Urinary bladder (tissue), 4 donors: Measurements from ENCODE around the gene BRD9. TPM values are rescaled to one million over a fixed set of nuclear protein-coding genes. Genes with fewer than 3 reads are reported as not detected.
A peak's percentile ranks its signal among the peaks of the same experiment; 100 is the strongest.
"Not testable (repeated sequence)": the region's sequence is repeated elsewhere in the genome, so short reads cannot be mapped to it uniquely, and the experiment has no call there.

ENCODE experiments used
- DNase-seq: peaks from one replicate; pipeline ENCODE4 v3.0.0-alpha.2; 2015; ENCODE audit errors: extremely low spot score
- H3K27ac ChIP-seq: one replicate; pipeline ENCODE4 v1.5.1; 2013; ENCODE audit warnings: low read depth, mild to moderate bottlenecking, moderate library complexity
- H3K36me3 ChIP-seq: one replicate; pipeline ENCODE4 v1.6.1; 2013; ENCODE audit warnings: mild to moderate bottlenecking, moderate library complexity; ENCODE audit not compliant: insufficient read depth
- H3K4me1 ChIP-seq: one replicate; pipeline ENCODE4 v1.6.1; 2013; ENCODE audit warnings: mild to moderate bottlenecking, moderate library complexity; ENCODE audit not compliant: insufficient read depth
- H3K4me3 ChIP-seq: one replicate; pipeline ENCODE4 v1.5.1; 2013; ENCODE audit warnings: low read depth, low read length
- WGBS: extraction: QIAGEN DNeasy Blood & Tissue Kit; methylation state at CpG from one replicate; pipeline ENCODE4 v1.1.7; 2013; 5-methylcytosine and 5-hydroxymethylcytosine counted together
- polyA plus RNA-seq: library from polyadenylated mRNA; stranded (reverse); fragments of 200-250 nt; gene quantifications from one replicate; pipeline ENCODE4 v1.2.3, GENCODE V29; 2013
- total RNA-seq: library from RNA; depleted of rRNA; stranded (reverse); fragments of >200 nt; gene quantifications from one replicate; pipeline ENCODE4 v1.2.3, GENCODE V29; 2014
- donor health status: healthy with polysubstance abuse.
- donor health status: healthy.

BRD9 gene
- total and polyA plus RNA-seq, 2 donors = 27.6 to 27.8 TPM

DNA sequence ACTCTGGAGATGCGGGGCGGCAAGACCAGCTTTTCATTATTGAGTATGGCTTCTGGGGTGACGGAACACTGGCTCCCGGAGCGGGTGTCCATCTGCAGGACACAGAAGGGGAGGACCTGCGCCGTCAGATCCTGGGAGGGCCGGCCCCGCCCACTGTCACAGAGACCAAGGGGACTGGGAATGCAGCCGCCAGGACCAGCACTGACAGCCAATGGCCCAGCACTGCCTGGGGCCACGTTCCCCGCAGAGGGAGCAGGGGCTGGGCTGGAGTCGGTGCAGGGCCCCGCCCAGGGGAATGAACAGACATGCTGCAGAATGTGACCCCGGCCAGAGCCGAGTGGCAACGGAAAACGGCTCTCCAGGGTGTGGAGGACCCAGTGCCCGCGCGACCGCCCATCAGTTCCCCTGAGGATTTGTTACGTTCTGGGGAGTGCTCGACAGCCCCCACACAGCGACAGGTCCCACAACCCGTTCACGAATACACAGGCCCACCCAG is 42.0 kb downstream of the BRD9 start, which contains the start of gene ZDHHC11:
Gene ZDHHC11, minus strand, starts transcription at position 476 of the 496 bp plus-strand sequence. Its CDS starts 384 bp downstream, at position 92.
- WGBS = 63% methylated on average over 27 of the region's 27 CpGs
- H3K36me3 ChIP-seq = no peaks in the 10 kb centered on the region
- no peak for DNase-seq
- no peak within 1 kb of the TSS for H3K27ac ChIP-seq
- no peak within 1 kb of the TSS for H3K4me3 ChIP-seq
- H3K4me1 ChIP-seq = no peaks in the 10 kb centered on the region

- no peaks in the 10 kb centered on the region for H3K36me3 ChIP-seq
- peak; percentile 39 for DNase-seq
- 52% methylated on average over 20 of the region's 20 CpGs for WGBS
- no peaks in the 10 kb centered on the region for H3K4me1 ChIP-seq
- no peak overlapping the region for H3K27ac ChIP-seq
- no peak overlapping the region for H3K4me3 ChIP-seq
Measured at GRCh38 chr5:849651-850301, 42.8 kb downstream of the BRD9 start.

GRCh38 chr5:848671-849111 is 43.9 kb downstream of the BRD9 start:
- Histone ChIP-seq H3K4me1 (no peaks in the 10 kb centered on the region), H3K27ac (no peak overlapping the region), H3K36me3 (no peaks in the 10 kb centered on the region), H3K4me3 (no peak overlapping the region)
- WGBS = 89% methylated on average over 14 of the region's 14 CpGs
- no peak for DNase-seq

- not testable (repeated sequence) for DNase-seq, H3K27ac ChIP-seq, H3K36me3 ChIP-seq, H3K4me3 ChIP-seq, H3K4me1 ChIP-seq
- 96% methylated on average over 6 of the region's 7 CpGs for WGBS
Measured at GRCh38 chr5:847736-848135, 44.9 kb downstream of the BRD9 start.

DNA sequence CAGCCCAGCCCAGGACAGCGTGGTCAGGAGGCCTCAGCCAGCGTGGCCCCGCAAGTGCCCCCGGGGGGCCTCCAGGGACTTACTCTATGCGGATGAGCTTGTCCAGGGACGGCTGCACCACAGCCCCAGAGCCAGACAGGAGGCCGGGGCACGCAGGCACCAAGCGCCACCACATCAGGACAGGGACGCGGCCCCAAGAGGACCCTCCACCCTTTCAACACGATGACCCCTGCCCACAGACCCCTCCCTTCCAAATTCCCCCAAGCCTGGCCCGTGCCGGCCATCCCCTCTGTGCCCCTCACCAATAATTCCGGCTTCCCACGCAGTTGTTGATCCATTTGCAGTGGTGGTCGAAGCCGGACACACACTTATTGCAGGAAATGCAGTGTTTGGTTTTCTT is 45.4 kb downstream of the BRD9 start:
- DNase-seq, H3K4me3 ChIP-seq, H3K36me3 ChIP-seq, H3K4me1 ChIP-seq, H3K27ac ChIP-seq: not testable (repeated sequence)
- WGBS = 95% methylated on average over 9 of the region's 18 CpGs

- H3K4me1 ChIP-seq, DNase-seq, H3K4me3 ChIP-seq, H3K27ac ChIP-seq, H3K36me3 ChIP-seq: not testable (repeated sequence)
- WGBS = 87% methylated on average over 18 of the region's 18 CpGs
Measured at GRCh38 chr5:846602-847091, 46.0 kb downstream of the BRD9 start.

DNA sequence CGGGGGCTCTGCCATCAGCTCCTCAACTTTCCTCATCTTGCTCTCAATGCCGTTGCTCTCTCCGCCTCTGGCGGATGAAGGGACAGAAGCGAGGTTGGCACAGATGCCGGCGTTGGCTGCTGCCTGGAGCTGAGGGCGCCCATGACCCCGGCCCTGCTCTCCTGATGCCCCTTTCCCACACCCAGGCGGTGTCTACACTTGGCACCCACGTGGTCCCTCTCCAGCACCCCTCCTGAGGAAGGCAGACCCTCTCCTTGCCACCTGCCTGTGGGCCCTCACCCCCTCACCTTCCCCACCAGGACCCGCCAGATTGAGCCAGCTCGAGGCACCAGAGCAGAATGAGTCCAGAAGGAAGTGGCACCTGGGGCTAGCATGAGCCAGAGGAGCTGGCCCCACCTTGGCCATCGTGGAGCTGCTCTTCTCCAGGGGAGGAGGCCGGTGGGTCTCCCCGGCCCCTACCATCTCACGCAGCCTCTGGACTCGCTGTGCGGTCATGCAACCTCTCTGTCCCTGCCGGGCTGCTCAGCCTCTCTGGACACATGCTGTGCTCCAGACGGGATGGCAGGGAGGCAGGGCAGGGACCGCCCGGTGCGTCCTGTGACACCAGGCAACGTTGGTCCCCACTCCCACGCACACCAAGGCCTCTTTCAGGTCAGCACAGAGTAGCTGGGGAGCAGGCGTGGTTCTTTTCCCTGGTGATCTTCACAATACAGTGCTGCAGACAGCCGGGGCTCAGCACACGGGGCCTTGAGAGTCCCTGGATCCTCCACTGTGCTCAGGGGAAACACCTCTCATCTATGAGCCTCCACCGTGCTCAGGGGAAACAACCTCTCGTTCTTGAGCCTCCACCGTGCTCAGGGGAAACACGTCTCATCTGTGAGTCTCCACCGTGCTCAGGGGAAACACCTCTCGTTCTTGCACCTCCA is 46.7 kb downstream of the BRD9 start:
- not testable (repeated sequence) for DNase-seq, H3K4me3 ChIP-seq, H3K36me3 ChIP-seq, H3K4me1 ChIP-seq, H3K27ac ChIP-seq
- 87% methylated on average over 26 of the region's 35 CpGs for WGBS

GRCh38 chr5:845031-845675 is 47.4 kb downstream of the BRD9 start:
- H3K4me3 ChIP-seq, H3K27ac ChIP-seq, H3K36me3 ChIP-seq, DNase-seq, H3K4me1 ChIP-seq: not testable (repeated sequence)
- 77% methylated on average over 16 of the region's 21 CpGs for WGBS

DNA sequence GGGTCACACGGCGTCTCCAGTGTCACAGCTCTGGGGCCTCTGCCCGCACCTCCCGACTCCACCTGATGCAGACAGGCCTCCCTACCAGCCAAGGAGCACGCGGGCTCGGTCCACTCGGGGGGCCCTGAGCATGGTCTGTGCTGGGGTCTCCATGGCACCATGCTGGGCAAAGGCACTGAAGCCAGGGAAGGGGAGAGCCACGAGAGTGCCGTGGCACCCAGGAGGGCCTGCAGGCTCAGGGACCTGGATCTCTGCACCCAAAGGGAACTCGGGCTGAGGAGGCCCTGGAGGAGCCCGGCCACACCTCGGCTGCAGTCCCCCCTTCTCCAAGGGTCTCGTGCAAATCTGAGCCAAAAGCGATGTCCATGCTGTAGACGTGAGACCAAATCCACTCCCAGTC is 48.2 kb downstream of the BRD9 start:
- H3K4me1 ChIP-seq, H3K4me3 ChIP-seq, DNase-seq, H3K27ac ChIP-seq, H3K36me3 ChIP-seq: not testable (repeated sequence)
- 92% methylated on average over 14 of the region's 16 CpGs for WGBS

GRCh38 chr5:843926-844325 is 48.7 kb downstream of the BRD9 start:
- WGBS = 75% methylated on average over 22 of the region's 22 CpGs
- DNase-seq, H3K36me3 ChIP-seq, H3K4me1 ChIP-seq, H3K27ac ChIP-seq, H3K4me3 ChIP-seq: not testable (repeated sequence)

DNA sequence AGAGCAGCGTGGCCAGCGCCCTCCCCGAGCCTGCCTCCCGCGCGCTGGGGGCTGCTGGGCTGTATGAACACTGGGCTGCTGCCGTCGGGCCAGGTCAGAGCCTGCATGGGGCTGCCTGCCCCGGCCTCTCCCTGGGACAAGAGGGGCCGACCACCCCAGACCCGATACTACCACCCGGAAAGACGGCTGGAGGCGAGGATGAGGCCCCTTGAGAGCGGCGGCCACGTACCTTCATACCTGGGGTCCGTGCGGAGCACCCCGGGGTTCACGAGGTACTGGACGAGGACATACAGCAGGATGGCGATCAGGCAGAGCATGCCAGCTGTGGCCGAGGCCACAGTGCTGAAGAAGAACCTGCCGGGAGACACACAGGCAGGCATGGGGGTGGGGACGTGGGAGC is 49.2 kb downstream of the BRD9 start:
- H3K4me3 ChIP-seq, H3K4me1 ChIP-seq, H3K36me3 ChIP-seq, H3K27ac ChIP-seq, DNase-seq: not testable (repeated sequence)
- 94% methylated on average over 19 of the region's 26 CpGs for WGBS

GRCh38 chr5:842402-843221 is 50.0 kb downstream of the BRD9 start:
- WGBS = 87% methylated on average over 29 of the region's 32 CpGs
- H3K4me1 ChIP-seq, DNase-seq, H3K4me3 ChIP-seq, H3K36me3 ChIP-seq, H3K27ac ChIP-seq: not testable (repeated sequence)
